GM12878 (cell line): Measurements from ENCODE around the gene RBM4B.

ENCODE experiments used
- CBFB ChIP-seq: IDR thresholded peaks from 2 replicates; pipeline ENCODE4 v1.6.1; 2016; ENCODE audit warnings: antibody characterized with exemption, low read depth
- CBX3 ChIP-seq: fragments of 200-600 bp; sonication (generic); IDR thresholded peaks from 2 replicates; pipeline ENCODE4 v1.6.1; 2016; ENCODE audit warnings: low read depth, borderline replicate concordance
- EGR1 ChIP-seq, 2 experiments: IDR thresholded peaks; 1 replicate in 1 of 2; 2 replicates in 1 of 2; pipeline ENCODE4 v1.6.1; 2011 to 2012; ENCODE audit warnings: low read depth in 2 of 2, low read length in 2 of 2, borderline replicate concordance in 1 of 2, mild to moderate bottlenecking in 1 of 2, moderate library complexity in 1 of 2
- FOS ChIP-seq: IDR thresholded peaks from 3 replicates; pipeline ENCODE4 v1.6.1; 2011; ENCODE audit warnings: borderline replicate concordance; ENCODE audit not compliant: insufficient read length; ENCODE audit errors: extremely low read depth
- GABPA ChIP-seq: IDR thresholded peaks from 2 replicates; pipeline ENCODE4 v1.6.1; 2014; ENCODE audit warnings: antibody characterized with exemption, low read depth, mild to moderate bottlenecking, inconsistent platforms
- JUNB ChIP-seq: IDR thresholded peaks from 2 replicates; pipeline ENCODE4 v1.6.1; 2016; ENCODE audit warnings: antibody characterized with exemption, mild to moderate bottlenecking
- POLR2AphosphoS5 ChIP-seq: IDR thresholded peaks from 2 replicates; pipeline ENCODE4 v1.6.1; 2011; ENCODE audit warnings: mild to moderate bottlenecking, low read length, inconsistent platforms
- SMC3 ChIP-seq: IDR thresholded peaks from 2 replicates; pipeline ENCODE4 v1.6.1; 2011; ENCODE audit warnings: low read length, improper control_type of control experiment, borderline replicate concordance
- TCF3 ChIP-seq: IDR thresholded peaks from 2 replicates; pipeline ENCODE4 v1.6.1; 2012; ENCODE audit warnings: low read depth, mild to moderate bottlenecking, low read length, borderline replicate concordance; ENCODE audit not compliant: insufficient read depth
- USF2 ChIP-seq: IDR thresholded peaks from 2 replicates; pipeline ENCODE4 v1.6.1; 2011; ENCODE audit warnings: low read depth, low read length, improper control_type of control experiment, borderline replicate concordance
- TF ChIP-seq, protein P1 (sequence below): fragments of 450-650 bp; IDR thresholded peaks from 2 replicates; pipeline ENCODE4 v1.6.1; 2017; ENCODE audit warnings: mild to moderate bottlenecking, moderate library complexity

DNA sequence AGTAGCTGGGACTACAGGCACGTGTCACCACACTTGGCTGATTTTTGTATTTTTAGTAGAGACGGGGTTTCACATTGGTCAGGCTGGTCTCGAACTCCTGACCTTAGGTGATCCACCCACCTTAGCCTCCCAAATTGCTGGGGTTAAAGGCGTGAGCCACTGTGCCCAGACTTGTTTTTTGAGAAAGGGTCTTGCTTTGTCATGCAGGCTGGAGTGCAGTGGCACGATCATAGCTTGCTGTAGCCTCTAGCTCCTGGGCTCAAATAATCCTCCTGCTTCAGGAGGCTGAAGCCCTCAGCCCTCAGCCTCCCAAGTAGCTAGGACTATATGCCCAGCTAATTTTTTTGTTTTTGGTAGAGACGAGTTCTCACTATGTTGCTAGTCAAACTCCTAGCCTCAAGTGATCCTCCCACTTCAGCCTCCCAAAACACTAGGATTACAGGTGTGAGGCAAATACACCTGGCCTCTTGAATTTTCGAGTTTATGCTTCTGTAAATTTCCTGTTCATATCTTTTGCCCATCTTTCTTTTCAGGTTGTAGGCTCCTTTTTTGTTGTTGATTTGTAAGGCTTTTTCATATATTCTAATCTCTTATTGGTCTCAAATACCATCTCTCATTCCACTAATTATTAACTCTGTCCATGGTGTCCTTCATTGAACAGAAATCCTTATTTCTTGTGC, 3.4 kb upstream of the RBM4B start:
- TF ChIP-seq TCF3 (no peak), USF2 (no peak), POLR2AphosphoS5 (no peak), CBX3 (no peak), SMC3 (no peak), EGR1 (IDR thresholded peaks at IDR 0.05; ENCODE audit: borderline replicate concordance in 1 of 2, low read depth in 2 of 2, low read length in 2 of 2) (no peak), GABPA (no peak), FOS (no peak), CBFB (no peak), JUNB (no peak)
- TF ChIP-seq, protein P1, sequence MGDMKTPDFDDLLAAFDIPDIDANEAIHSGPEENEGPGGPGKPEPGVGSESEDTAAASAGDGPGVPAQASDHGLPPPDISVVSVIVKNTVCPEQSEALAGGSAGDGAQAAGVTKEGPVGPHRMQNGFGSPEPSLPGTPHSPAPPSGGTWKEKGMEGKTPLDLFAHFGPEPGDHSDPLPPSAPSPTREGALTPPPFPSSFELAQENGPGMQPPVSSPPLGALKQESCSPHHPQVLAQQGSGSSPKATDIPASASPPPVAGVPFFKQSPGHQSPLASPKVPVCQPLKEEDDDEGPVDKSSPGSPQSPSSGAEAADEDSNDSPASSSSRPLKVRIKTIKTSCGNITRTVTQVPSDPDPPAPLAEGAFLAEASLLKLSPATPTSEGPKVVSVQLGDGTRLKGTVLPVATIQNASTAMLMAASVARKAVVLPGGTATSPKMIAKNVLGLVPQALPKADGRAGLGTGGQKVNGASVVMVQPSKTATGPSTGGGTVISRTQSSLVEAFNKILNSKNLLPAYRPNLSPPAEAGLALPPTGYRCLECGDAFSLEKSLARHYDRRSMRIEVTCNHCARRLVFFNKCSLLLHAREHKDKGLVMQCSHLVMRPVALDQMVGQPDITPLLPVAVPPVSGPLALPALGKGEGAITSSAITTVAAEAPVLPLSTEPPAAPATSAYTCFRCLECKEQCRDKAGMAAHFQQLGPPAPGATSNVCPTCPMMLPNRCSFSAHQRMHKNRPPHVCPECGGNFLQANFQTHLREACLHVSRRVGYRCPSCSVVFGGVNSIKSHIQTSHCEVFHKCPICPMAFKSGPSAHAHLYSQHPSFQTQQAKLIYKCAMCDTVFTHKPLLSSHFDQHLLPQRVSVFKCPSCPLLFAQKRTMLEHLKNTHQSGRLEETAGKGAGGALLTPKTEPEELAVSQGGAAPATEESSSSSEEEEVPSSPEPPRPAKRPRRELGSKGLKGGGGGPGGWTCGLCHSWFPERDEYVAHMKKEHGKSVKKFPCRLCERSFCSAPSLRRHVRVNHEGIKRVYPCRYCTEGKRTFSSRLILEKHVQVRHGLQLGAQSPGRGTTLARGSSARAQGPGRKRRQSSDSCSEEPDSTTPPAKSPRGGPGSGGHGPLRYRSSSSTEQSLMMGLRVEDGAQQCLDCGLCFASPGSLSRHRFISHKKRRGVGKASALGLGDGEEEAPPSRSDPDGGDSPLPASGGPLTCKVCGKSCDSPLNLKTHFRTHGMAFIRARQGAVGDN, result no peak
